ENCODE data around the gene DTNA.

DNA sequence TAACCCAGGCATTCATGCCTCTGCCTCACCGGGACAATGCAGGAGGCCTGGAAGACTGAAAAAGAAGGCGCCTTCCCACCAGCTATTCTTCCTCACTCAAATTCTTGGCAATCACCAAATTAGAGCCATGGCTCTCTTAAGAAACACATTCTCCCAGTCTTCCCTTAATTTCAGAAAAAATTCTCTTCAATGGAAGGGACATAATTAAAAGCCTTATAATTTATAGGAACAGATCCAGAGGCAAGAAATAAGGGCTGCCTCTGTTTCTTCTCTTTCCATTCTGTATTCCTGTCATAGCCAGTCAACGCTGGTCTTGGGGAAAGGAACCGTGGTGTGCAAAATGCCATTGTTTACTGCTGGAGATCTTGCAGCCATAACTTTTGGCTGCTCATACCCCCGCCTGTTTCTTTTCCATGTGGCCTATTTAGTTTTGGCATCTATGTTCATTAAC, 32.8 kb downstream of the DTNA start:
- TF ChIP-seq, protein P1, sequence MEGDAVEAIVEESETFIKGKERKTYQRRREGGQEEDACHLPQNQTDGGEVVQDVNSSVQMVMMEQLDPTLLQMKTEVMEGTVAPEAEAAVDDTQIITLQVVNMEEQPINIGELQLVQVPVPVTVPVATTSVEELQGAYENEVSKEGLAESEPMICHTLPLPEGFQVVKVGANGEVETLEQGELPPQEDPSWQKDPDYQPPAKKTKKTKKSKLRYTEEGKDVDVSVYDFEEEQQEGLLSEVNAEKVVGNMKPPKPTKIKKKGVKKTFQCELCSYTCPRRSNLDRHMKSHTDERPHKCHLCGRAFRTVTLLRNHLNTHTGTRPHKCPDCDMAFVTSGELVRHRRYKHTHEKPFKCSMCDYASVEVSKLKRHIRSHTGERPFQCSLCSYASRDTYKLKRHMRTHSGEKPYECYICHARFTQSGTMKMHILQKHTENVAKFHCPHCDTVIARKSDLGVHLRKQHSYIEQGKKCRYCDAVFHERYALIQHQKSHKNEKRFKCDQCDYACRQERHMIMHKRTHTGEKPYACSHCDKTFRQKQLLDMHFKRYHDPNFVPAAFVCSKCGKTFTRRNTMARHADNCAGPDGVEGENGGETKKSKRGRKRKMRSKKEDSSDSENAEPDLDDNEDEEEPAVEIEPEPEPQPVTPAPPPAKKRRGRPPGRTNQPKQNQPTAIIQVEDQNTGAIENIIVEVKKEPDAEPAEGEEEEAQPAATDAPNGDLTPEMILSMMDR (IDR thresholded peaks at IDR 0.05), result no peak
- TF ChIP-seq POLR2A (IDR thresholded peaks at IDR 0.05), result no peak

All from adrenal gland (tissue), 5 donors.